HS-5 (cell line): ENCODE results near the gene CCN5.
A peak's percentile ranks its signal among the peaks of the same experiment; 100 is the strongest.
"Not testable (repeated sequence)": the region's sequence is repeated elsewhere in the genome, so short reads cannot be mapped to it uniquely, and the experiment has no call there.

Experiments
- DNase-seq: peaks from one replicate; pipeline ENCODE4 v3.0.0-alpha.2; 2012; ENCODE audit warnings: low read depth

CCN5 gene, protein sequence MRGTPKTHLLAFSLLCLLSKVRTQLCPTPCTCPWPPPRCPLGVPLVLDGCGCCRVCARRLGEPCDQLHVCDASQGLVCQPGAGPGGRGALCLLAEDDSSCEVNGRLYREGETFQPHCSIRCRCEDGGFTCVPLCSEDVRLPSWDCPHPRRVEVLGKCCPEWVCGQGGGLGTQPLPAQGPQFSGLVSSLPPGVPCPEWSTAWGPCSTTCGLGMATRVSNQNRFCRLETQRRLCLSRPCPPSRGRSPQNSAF

DNA sequence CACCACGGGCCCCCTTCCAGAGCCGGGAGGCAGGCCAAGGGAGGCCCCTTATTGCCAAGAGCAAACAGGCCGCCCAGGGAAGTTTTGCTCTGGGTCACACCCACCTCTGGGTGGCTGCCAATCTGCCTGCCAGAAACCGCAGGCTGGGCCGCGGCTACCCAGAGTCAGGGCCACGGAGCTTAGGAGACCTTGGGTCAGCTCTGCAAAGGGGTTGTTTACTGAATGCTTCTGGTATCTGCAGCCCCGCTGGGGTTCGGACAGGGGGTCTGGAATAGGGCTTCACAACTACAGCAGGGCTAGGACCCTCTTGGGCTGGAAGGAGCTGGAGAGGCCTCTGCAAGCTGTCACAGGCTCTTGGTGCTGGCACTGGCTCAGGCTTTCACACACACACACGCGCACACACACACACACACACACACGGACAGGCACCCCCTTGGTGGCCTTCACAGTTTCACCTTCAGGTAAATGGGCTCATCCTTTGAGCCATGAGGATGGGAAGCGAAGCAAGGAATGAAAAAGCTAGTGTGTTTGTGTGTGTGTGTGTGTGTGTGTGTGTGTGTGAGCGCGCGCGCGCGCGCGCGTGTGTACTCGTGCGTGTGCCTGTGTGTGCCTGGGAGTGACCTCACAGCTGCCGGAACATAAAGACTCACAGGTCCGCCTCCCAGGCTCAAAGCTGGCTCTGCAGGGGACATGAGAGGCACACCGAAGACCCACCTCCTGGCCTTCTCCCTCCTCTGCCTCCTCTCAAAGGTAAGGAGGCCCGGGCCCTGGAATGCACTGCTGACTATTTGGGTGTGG lies at the start of gene CCN5:
CCN5 (plus strand) TSS at position 669 of the 798 bp plus-strand sequence; CDS start at position 691, 22 bp downstream.
- no peak for DNase-seq

DNA sequence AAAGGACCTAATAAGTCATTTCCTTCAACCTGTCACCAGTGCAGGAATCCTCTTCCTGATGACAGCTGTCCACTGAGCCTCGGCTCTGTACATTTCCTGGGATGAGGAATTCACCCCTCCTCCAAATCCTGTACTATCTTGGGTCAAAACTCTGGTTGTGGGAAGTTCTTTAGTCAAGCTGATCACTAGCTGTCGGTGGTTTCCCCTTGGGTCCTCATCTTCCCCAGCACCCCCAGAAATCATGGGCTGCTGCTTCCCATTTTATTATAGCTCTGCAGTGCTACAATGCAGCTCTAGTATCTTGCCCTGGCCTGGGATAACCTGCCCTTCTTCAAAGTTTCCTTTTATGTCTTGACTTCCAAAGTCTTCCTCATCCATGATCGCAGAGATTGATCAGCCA lies 49.1 kb upstream of the CCN5 start:
- no peak for DNase-seq

DNA sequence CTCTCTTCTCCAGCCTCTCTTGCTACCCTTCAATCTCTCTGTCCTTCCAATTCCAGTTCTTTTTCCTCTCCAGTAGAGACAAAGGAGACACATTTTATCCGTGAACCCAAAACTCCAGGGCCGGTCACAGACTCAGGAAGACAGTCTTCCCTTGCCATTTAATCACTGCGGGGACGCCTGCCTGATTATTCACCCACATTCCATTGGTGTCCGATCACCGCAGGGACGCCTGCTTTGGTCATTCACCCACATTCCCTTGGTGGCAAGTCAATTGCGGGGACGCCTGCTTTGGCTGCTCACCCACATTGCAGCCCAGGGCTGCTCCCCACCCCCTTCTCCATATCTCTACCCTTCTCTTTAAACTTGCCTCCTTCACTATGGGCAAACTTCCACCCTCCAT lies 44.3 kb upstream of the CCN5 start:
- peak; percentile 51 for DNase-seq

DNA sequence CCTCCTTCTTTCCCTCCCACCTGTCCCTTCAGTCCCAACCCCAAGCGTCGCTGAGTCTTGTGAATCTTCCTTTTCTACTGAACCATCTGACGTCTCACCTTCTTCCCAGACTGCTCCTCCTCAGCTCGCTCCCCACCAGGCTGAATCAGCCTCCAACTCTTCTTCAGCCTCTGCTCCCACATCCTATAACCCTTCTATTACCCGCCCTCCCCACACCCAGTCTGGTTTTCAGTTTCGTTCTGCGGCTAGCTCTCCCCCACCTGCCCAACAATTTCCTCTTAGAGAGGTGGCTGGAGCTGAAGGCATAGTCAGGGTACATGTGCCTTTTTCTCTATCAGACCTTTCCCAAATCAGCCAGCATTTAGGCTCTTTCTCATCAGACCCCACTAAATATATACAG lies 43.6 kb upstream of the CCN5 start:
- not testable (repeated sequence) for DNase-seq

DNA sequence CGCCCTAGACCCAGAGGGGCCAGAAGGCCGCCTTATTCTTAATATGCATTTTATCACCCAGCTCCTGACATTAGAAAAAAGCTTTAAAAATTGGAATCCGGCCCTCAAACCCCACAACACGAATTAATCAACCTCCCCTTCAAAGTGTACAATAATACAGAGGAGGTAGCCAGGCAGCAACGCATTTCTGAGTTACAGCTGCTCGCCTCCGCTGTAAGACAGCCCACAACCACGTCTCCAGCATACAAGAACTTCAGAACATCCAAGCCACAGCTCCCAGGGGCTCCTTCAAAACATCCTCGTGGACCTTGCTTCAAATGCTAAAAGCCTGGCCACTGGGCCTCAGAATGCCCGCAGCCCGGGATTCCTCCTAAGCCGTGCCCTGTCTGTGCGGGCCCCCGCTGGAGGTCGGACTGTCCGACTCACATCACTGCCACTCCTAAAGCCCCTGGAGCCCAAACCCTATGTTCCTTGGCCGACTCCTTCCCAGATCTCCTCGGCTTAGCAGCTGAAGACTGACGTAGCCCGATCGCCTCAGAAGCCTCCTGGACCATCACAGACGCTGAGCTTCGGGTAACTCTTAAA lies 42.8 kb upstream of the CCN5 start:
- DNase-seq: not testable (repeated sequence)

DNA sequence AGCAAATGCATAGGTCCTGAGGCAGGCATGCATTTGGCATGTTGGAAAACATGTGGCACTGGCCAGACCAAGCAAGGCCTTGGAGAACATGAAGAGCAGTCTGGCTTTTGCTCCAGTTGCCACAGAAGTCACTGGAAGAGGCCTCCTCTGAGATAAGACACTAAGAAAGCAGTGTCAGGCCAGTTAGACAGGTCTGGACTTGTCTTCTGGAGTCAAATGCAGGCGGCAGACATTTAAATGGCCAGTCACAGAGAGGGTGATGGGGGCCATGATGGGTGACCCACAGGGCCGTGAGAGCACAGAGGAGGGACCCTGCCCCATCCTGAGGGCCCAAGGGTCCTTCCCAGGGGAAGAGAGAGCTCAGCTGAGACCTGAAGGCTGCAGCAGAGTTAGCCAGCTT lies 36.9 kb upstream of the CCN5 start:
- no peak for DNase-seq

DNA sequence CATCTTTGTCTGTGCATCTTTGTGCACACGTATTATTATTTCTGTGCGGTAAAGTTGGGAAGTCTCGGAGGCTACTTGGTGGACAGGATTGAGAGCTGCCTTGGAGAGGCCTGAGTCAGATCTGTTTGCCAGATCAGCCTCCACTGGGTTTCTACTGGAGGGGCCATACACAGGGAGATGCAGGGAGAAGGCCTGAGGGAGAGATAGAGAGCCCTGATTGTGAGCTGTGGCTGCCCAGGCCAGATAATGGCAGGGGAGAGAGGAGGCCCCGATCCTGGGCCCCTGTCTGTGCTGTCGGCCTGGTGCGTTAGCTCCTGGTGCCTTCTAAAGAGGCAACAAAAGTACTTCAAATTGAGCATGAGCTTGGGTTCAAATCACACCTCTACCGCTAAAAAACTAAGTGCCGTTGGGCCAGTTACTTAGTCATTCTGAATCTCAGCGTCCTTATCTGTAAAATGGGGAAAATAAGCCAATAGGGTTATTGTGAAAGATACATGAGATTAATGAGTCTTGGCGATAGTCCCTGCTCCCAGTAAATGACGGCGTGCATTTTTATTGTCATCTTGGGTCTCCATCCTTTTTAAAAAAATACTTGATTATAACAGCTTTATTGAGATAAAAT lies 36.1 kb upstream of the CCN5 start:
- DNase-seq: no peak

DNA sequence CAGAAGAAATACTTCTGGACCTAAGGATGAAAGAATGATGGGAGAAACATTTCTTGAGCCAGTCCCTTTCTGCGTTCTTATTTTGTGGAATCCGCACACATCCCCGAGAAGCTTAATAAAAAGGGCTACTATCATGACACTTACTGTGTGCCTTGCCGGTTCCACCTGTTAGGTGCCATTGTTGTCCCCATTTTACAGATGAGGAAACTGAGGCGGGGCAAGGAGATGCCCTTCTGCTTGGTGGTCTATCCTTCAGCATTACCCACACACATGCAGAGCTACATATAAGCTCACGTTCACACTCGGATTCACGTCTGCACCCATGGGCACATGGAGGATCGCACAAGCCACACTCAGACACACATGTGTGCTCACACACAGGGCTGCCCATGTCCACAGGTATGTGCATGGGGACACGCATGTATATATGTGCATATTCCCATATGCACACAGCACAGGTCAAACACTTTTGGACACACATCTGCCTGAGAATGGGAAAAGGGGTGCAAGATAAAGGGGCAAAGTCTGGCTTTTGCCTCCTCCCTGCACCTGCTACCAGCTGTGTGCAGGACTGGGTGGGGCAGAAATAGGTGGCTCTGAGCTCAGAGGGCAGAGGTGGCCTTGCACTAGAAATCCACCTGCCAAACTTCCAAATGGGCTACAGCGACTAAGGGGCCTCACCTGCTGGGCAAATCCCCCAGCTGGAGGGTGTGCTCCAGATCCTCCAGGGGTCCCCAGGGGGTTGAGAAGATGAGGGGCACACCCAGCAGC lies 33.2 kb upstream of the CCN5 start:
- DNase-seq: no peak

DNA sequence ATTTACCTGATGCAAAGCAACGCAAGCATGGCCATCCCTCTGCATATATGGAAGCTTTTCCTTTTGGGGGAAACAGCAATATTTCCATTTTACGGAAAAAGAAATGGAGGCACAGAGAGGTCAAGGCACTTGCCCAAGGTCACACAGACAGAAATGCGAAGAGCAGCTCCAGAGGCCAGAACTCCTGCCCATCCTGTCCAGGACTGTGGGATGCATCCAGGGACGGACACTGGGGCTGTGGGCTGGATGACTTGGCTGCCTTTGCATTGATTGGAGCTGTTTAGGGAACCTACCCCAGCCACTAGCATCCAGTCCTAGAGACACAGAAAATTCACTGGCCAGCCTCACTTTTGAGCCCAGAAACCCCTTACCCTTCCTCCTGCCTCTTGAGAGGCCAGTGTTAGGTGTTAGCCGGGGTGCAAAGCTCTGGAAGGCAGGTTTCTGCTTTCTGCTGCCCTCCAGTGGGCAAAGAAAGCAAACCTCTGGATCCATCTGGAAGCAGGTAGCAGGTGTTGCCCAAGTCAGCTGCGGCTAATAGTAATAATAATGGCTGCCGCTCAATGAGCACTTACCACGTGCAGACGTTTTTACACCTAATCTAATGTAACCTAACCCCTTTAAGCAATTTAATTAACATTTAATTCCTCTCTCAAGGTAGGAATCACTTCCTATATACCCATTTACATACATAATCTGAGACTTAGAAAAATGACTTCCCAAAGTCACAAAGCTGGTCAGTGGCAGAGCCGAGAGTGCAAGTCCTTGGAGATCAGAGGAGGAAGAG lies 31.7 kb upstream of the CCN5 start:
- no peak for DNase-seq

DNA sequence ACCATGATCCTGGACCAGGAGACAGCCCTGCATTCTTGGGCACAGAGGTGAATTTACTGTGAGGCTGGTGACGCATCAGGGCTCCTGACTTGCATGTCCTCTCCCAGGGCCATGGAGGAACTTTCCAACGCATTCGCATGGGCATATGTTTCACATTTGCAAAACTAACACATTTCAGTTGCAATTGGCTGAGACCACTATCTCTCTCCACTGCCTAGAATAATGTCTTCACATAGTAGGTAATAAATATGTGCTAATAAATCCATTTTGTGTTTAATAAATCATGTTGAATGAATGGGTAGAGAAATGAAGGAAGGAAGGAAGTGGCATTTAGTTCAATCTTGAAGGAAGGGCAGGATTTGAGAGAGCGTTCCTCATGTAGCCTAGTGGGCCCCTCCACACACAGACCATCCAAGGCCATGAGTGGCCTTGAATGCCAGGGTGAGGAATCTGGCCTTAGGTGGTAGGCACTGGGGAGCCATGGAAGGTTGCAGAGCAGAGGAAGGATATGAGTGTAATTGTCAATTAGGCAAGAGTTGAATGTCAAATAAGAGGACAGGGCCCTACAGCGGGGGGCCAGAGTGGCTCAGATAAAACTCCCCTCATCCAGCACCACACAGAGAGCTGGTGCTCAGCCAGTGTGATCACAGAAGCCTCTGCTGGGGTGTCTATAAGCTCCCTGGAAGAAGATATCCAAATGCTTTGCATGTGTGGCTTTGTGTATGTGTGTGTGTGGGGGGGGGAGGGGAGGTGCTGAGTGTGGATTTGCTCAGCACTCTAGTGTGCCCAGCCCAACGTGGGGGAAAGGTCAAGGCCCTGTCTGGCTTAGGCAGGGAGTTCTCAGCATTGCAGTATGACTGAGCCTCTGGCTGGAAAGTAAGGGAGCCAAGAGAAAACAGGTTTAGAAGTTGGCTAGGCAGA lies 30.9 kb upstream of the CCN5 start:
- no peak for DNase-seq

DNA sequence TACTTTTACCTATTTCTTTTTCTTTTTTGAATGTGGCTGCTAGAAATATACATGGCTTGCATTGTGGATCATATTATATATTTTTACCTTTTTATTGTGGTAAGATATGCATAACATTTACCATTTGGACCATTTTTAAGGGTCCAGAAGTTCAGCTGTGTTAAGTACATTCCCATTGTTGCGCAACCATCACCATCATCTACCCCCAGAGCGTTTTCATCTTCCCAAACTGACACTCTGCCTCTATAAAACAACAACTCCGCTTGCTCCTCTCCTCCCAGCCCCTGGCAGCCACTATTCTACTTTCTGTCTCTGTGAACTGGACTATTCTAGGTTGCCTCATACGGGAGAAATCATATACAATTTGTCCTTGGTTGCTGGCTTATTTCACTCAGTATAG lies 28.2 kb upstream of the CCN5 start:
- no peak for DNase-seq

DNA sequence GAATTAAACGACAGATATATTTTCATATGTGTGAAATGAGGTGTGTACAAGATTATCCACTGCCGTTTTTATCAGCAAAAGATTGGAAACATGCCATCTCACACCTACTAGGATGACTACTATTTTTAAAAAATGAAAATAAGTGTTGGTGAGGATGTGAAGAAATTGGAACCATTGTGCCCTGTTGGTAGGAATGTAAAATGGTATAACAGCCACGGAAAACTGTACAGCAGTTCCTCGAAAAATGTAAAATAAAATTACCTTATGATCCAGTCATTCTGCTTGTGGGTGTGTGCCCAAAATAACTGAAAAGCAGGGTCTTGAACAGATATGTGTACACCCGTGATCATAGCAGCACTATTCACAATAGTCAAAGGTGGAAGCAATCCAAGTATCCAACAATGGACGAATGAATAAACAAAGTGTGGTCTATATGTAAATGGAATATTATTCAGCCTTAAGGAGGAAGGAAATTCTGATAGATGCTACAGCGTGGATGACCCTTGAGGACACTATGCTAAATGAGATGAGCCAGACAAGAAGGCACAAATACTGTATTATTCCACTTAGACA lies 27.0 kb upstream of the CCN5 start:
- DNase-seq: no peak

DNA sequence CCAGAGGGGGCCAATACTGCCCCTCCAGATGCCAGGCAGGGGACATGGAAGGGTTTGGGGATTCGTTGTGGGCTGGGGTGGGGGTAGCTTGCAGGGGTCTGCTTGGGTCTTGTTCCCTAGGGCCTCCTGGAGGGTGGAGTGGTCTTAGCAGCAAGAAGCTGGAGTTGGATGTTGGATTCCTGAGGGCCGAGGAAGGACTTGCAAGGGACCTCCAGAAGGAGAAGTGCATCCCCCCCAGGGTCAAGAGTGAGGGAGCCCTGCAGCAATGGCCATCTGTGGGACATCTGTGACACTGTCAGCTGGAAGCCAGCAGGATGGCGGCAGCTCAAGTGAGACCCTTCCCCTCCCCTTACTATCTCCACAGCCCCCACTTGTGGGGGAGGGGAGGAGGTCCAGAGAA lies 25.4 kb upstream of the CCN5 start:
- DNase-seq: no peak

DNA sequence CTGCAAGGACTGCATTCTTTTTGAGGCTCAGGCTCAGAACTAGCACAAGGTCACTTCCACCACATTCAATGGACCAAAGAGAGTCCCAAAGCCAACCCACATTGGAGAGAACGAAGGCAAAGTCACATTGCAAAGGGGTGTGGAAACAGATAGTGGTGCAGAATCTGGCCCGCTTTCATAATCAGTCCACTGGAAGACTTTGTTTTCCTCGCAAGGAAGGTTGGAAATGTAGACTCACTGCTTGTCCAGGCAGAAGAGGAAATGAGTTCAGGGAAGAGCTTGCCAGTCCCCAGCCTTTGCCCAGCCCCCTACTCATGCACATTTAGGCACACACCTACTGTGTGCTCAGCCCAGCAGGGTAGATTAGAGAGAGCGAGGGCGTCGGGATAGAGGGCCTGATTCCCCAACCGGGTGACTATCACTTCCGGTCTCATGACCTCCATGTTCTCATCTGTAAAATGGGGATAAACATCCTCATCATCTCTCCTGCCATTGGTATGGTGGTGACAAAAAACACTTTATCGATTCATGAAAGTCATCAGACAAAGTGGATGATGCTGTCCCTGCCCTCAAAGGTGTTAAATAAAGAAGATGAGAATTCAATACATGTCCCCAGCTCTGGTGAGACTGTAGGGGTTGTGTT lies 24.3 kb upstream of the CCN5 start:
- DNase-seq: no peak

DNA sequence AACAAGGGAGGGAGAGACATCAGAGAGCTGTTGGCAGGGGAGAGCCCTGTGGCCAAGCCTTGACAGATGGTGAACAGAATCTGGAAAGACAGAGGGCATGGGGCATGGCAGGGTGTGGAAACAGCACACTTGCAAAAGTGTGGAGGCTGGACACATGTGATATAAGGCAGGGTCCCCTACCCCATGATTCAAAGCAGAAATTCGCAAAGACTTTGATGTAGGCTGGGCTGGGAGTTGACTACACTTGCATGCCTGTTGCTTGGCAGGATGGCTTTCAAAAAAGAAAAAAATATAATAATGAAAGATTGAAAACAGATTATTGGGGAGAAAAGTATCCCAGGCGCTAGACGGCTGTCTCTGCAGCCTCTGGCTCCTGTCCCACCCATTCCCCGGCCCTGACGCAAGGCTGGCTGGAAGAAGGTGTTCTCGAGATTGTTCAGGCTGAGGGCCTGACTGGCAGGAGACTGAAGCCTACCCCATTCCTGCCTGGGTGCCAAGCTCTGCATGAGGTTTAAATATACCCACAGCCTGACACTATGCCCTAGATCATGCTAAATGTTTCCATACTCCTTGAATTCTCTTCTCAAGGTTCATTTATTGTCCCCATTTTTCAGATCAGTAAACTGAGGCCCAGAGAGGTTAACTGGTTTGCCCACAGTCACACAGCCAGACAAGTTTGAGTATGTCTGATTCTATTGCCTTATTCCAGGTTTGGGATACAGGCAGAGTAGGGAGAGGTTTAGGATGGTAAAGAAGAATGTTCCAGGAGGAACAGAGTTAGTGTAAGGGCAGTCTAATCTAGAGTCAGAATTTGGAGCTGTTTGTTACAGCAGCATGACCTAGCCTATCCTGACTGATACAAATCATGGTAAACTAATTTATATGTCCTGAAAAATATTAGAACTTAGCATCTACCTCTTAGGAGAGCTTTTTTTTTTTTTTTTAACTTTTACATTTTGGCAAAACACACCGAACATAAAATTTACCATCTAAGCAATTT lies 23.4 kb upstream of the CCN5 start:
- DNase-seq: no peak

DNA sequence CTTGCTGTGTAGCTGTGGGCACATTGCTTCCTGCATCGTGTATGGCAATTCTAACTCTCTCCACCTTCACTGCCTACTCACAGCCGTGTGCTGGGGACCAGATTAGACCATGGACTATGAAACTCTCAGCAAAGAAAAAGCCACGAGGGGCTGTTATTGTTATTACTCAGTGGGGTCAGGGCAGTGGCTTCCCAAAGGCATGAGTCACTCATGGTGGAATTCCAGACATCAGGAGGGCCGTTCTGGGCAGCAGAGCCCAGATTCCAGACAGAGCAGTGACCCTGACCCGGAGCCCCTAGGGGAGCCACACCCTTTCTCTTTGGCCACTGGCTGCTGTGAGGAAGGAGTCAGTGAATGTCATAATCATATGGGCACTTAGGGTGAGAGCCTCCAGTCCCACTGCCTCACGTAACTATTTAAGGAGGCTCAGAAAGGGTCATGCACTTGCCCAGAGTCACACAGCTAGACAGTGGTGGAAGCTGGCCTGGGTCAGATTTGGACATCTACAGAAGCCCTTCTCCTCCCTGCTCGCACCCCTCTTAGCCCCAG lies 22.2 kb upstream of the CCN5 start:
- peak; percentile 100 for DNase-seq

DNA sequence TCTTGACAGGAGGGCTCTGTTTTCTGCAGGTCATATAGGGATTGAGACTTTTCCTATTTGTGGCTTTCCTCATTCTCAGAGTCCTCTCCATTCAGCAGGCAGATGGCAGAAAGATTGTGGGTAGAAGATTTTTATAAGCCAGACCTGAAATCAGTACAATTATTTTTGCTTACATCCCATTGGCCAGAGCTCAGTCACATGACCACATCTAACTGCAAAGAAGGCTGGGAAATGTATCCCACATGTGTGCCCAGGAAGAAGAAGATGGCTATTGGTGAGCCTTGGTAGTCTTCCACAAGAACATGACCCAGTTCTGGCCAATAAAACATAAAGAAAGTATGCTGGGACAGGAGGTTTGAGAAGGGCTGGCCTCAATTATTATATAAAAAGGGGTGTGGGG lies 21.5 kb upstream of the CCN5 start:
- DNase-seq: no peak

DNA sequence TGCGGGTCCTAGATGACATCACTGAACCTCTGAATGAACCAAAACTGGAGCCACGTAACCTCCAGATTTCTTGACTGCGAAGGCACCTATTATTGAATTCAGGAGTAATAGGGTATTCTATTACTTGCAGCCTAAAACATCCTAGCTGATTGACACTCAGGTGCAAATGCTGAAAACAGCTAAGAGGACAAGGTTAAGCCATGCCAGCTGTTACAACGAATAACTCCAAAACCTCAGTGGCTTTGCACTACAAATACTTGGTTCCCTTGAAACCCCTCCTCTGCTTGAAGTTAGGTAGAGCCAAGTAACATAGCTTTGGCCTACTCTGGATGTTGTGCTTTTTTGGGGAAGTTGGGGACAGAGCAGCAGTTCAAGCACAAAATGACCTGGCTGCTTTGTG lies 21.0 kb upstream of the CCN5 start:
- DNase-seq: no peak
